HEK293T (cell line): ENCODE data around the gene ALCAM.
"Not testable (repeated sequence)": the region's sequence is repeated elsewhere in the genome, so short reads cannot be mapped to it uniquely, and the experiment has no call there.

Source experiments
- ARNT ChIP-seq: fragments of 450-650 bp; IDR thresholded peaks from 2 replicates; pipeline ENCODE4 v1.6.1; 2017; ENCODE audit warnings: mild to moderate bottlenecking
- LEF1 ChIP-seq: fragments of 450-650 bp; IDR thresholded peaks from 2 replicates; pipeline ENCODE4 v1.6.1; 2017; ENCODE audit warnings: mild to moderate bottlenecking, borderline replicate concordance
- NFRKB ChIP-seq: fragments of 450-650 bp; IDR thresholded peaks from 2 replicates; pipeline ENCODE4 v1.6.1; 2016; ENCODE audit warnings: mild to moderate bottlenecking, moderate library complexity
- SUZ12 ChIP-seq: fragments of 450-650 bp; IDR thresholded peaks from 2 replicates; pipeline ENCODE4 v1.6.1; 2016; ENCODE audit warnings: mild to moderate bottlenecking
- ZNF384 ChIP-seq: fragments of 450-650 bp; IDR thresholded peaks from 2 replicates; pipeline ENCODE4 v1.6.1; 2016

GRCh38 chr3:105602286-105602685, 235.6 kb downstream of the ALCAM start:
- TF ChIP-seq ZNF384, LEF1, NFRKB, SUZ12, ARNT: not testable (repeated sequence)
